NCI-H2081 treated with DMSO at 0.1 percent for 48 hours (cell line): ENCODE data around the gene FOXRED1.
"Not testable (repeated sequence)": the region's sequence is repeated elsewhere in the genome, so short reads cannot be mapped to it uniquely, and the experiment has no call there.

Experiments
- DNase-seq: peaks from one replicate; lab custom pipeline; 2025; lab: John Stamatoyannopoulos, UW

FOXRED1 gene

DNA sequence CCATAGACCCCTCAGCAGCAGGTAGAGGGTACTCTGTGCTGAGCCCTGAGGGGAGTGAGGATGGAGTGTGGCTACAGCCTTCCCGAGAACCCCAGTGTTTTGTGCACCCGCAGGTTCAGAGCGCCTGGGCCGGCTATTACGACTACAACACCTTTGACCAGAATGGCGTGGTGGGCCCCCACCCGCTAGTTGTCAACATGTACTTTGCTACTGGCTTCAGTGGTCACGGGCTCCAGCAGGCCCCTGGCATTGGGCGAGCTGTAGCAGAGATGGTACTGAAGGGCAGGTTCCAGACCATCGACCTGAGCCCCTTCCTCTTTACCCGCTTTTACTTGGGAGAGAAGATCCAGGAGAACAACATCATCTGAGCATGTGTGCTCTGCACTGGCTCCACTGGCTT is 8.4 kb downstream of the FOXRED1 start:
- no peak for DNase-seq

GRCh38 chr11:126277780-126278179 is 8.8 kb downstream of the FOXRED1 start:
- DNase-seq: no peak

GRCh38 chr11:126279191-126279590 is 10.2 kb downstream of the FOXRED1 start:
- no peak for DNase-seq

GRCh38 chr11:126280595-126280994 is 11.6 kb downstream of the FOXRED1 start:
- no peak for DNase-seq

- no peak for DNase-seq
These were observed 12.3 kb downstream of the FOXRED1 start for GRCh38 chr11:126281245-126281644.

DNA sequence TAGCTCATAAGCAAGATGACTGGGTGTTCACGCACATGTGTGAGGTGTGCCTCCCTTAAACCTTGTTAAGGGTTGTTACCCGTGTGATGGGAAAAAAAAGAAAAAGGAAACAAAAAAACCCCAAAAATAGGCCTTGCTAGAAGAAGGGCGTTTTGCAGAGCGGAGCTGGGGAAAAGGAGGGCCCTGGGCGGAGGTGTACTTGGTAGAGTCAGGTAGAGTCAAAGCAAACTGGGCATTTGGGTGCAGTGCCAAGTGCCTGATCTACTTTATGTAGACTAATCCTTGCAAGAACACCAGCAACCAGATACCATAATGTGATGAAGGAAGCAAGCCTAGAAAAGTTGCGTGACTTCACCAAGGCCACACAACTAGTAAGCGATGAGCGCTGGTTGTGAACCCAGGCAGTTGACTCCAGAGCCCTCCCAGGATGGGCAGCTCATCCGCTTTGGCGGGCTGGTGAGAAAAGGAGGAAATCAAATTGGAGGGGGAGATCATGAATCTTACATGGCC is 12.8 kb downstream of the FOXRED1 start:
- no peak for DNase-seq

DNA sequence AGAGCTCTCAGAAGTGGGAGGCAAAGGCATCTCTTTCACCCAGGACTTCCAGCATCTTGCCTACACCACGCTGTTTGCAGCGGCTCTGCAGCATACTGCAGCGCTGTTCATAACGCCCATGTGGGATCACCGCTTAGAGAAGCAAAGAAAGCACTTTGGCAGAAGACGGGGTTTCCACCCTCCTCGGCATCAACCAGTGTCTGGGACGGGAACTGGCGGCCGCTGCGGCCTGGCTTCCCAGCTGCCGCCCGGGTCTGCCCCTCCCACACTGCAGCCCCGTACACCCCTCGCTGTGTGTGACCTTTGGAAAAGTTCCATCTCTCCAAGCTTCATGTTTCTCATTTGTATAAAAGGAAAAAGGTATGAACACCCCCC is 13.4 kb downstream of the FOXRED1 start:
- DNase-seq: no peak

GRCh38 chr11:126282736-126283591 is 14.0 kb downstream of the FOXRED1 start, which contains the start of gene TIRAP:
TSS of gene TIRAP (plus strand) at chr11:126283093. CDS start at chr11:126290895, 7,802 bp downstream.
- no peak for DNase-seq

DNA sequence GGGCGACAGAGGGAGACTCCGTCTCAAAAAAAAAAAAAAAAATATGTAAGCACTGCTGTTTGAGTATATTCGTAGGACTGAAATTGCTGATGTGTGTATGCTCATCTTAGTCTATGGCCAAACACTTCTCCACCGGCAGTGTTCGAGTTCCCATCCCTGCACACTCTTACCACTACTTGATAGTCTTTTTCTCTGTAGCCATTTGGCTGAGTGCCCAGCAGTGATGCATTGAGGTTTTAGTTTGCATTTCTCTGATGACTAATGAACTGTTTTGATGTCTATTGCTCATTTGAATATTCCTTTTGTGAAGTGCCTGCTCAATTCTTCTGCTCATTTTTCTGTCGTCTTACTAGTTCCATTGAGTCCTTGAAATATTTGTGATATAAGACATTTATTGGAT is 15.9 kb downstream of the FOXRED1 start:
- no peak for DNase-seq

DNA sequence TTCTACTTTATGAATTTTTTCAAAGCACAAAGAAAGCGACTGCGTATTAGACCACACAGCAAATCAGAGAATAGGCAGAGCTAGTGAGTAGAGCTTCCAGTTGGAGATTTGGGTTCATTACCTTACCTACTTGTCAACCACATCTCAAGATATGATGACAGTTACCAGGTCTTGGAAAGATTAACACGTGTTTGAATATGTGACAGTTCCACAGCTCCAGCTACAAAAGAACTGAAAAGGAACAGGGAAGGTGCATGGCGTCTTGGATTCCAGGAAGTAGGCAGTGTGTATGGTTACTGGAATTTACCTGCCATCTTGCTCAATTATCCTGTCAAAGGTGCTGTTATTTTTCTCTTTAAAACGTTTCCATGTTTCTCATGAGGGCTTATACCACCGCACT is 19.3 kb downstream of the FOXRED1 start:
- DNase-seq: no peak

- no peak for DNase-seq
These were observed 21.9 kb downstream of the FOXRED1 start for GRCh38 chr11:126290887-126291286.

DNA sequence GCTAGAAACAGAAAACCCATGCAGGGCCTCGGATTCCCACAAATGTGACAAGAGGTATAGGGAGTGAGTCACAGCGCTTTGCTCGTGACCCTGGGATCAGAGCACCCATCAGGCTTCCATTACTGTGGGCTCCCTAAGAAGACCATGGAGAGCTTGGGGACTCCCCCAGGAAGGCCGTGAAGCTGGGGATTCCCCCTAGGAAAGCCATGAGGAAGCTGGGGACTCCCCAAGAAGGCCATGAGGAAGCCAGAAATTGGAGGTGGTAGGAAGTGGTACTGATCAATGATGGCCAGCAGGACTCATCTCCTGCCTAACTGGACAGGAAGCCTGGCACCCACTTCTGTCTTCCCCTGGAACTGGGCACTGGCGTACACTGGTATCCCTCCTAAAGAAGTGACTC is 24.8 kb downstream of the FOXRED1 start:
- DNase-seq: no peak

DNA sequence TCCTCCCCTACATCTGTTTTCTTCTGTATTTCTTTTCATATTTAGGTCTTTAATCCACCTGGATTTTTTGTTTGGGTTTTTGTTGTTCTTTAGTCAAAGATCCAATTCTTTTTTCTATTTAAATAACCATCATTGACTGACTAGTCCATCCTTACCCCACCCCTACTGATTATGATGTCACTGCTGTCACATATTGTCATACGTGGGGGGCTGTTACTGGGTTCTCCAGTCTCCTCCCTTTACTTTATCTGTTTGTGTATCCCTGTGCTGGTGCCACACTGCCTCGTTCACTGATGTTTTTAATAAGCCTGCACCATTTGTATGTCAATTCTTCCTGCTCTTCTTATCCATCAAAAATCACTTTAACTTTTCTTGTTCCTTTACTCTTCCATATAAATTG is 28.1 kb downstream of the FOXRED1 start:
- no peak for DNase-seq

DNA sequence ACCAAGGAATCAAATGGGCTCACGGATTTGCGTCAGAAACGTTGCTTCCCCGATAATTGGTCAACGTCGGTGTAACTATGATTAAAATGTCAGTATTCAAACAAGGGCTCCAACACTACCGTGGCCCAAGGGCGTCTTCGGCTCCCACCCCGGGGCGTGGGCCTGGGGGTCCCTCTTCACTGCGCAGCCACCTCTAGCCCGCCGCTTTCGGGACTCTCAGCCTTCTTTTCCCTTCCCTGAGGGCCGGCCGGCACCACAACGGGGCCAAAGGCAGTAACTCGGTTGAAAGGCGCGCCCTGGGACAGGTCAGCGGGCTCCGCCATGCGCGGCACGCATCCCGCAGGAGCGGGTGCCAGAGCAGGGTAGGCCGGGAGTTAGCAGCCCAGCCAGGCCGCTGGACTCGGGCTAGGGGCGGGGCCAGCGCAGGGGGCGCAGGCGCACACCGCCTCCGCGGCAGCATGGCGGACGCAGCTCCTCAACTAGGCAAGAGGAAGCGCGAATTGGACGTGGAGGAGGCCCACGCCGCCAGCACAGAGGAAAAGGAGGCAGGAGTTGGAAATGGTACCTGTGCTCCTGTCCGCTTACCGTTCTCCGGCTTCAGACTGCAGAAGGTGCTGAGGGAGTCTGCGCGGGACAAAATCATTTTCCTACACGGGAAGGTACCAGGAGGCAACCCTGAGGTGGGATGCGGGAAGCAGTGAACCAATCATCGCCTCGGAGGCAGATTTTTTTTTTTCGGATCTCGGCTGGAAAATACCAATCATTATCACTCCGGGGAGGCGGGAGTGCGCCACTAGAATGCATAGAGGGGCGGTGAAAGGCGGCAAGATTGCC is 34.9 kb downstream of the FOXRED1 start, which contains the start of gene DCPS:
Gene DCPS (plus strand): TSS at position 438 of the 834 bp plus-strand sequence. CDS start 21 bp downstream, at position 459.
- peak; percentile 87 for DNase-seq

GRCh38 chr11:126304457-126305075 is 35.6 kb downstream of the FOXRED1 start:
- no peak for DNase-seq

DNA sequence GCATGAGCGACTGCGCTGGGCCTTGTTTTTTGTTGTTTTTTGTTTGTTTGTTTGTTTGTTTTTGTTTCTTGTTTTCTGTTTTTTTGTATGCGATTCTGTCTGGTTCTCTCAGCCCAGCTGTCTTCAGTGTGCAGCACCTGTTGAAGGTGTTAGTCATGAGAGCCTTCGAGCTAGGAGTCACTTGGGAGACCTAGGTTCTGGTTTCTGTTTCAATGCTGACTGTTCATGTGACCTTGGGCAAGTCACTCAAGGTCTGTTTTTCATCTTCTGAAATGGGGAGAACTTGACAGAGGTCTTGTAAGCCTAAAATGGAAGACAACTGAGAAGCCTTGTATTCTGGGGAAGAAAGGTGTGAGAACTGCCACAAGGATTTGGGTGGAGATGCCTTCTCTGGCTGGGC is 36.7 kb downstream of the FOXRED1 start:
- DNase-seq: no peak

- DNase-seq: no peak
These were observed 38.8 kb downstream of the FOXRED1 start for GRCh38 chr11:126307706-126308105.

DNA sequence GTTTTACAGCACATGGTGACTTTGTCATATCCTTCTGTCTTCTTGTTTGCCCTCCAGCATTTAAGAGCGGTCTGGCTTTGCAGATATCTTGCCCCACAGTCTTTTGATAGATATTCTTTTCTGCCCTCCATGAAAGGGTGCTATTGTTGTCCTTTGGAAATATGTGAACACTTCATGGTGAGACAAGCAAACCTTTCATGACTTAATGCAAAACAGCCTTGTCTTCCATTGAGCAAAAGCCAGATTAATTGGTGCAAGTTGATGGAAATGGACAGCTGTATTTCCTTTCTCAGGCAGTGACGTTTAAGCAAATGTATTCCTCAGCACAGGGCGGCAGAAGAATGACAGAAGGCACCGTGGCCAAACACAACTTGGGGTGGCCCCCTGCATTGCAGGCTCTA is 39.3 kb downstream of the FOXRED1 start:
- no peak for DNase-seq

DNA sequence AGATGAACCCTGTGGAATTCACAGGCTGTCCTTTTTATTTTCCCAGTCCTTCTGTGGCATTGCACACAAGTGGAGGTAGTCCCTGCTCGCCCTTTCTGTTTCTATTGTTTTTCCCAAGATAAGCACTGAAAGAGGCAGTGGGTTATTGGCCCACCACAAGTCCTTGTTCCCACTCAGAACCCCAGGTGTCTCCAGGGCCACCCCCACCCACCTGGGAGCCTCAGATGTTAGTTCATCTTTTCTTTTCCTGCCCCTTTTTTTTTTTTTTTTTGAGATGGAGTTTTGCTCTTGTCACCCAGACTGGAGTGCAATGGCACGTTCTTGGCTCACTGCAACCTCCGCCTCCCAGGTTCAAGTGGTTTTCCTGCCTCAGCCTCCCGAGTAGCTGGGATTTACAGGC is 39.8 kb downstream of the FOXRED1 start:
- DNase-seq: not testable (repeated sequence)

- no peak for DNase-seq
These were observed 41.4 kb downstream of the FOXRED1 start for GRCh38 chr11:126310200-126310991.

DNA sequence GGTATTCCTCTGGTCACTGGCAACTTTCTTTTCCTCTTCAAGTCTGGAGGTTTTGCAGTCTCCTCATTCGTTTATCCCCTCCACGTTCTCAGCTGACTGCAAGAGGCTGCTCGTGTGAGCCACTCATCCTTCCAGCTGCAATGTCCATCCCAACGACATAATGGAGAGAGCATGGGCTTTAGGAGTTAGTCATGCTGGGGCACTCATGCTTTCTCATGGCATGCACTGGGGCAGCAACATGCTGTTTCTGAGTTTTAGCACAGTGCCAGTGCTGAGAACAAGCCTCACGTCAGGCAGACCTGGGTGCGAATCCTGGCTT is 42.0 kb downstream of the FOXRED1 start:
- no peak for DNase-seq
